WTC11 (cell line): Measurements from ENCODE around the gene CEP57. TPM values are rescaled to one million over a fixed set of nuclear protein-coding genes. Genes with fewer than 3 reads are reported as not detected.

Experiments
- ATAC-seq: fragments of 200-7000 bp; cut with Tn5 transposase; 2 replicates; pipeline ENCODE4 v1.10.0; 2021; ENCODE audit warnings: mild to moderate bottlenecking, moderate library complexity
- CTCF ChIA-PET: fragments of 300-600 bp; sonication (Branson Sonifier 250); formaldehyde crosslinking; loops from one replicate; lab custom pipeline; 2021; ENCODE audit warnings: antibody characterized with exemption; lab: Charles Lee
- POLR2A ChIA-PET: fragments of 350-600 bp; sonication (Branson Sonifier 250); formaldehyde crosslinking; loops from one replicate; lab custom pipeline; 2021; ENCODE audit warnings: antibody characterized with exemption; lab: Charles Lee
- DNase-seq: peaks from one replicate; pipeline ENCODE4 v3.0.0; 2021; ENCODE audit warnings: low spot score
- H3K27ac Mint-ChIP-seq: 2 replicates; pipeline ENCODE4 v1.8.0; 2021; ENCODE audit warnings: mixed read lengths
- H3K27me3 Mint-ChIP-seq: 2 replicates; pipeline ENCODE4 v1.8.0; 2021; ENCODE audit warnings: low read depth, mild to moderate bottlenecking, moderate library complexity, mixed read lengths
- H3K36me3 Mint-ChIP-seq: 2 replicates; pipeline ENCODE4 v1.8.0; 2021; ENCODE audit warnings: mixed read lengths
- H3K4me1 Mint-ChIP-seq: 2 replicates; pipeline ENCODE4 v1.8.0; 2022; ENCODE audit warnings: mixed read lengths
- H3K4me3 Mint-ChIP-seq: 2 replicates; pipeline ENCODE4 v1.8.0; 2021; ENCODE audit warnings: mild to moderate bottlenecking, moderate library complexity, mixed read lengths
- H3K9me3 Mint-ChIP-seq: 2 replicates; pipeline ENCODE4 v1.8.0; 2021; ENCODE audit warnings: mixed read lengths
- CREM ChIP-seq: sonication (generic); formaldehyde crosslinking; IDR thresholded peaks from 2 replicates; pipeline ENCODE4 v1.8.1; 2022; ENCODE audit warnings: mild to moderate bottlenecking, missing genetic modification reagents, moderate library complexity
- ESRRA ChIP-seq: sonication (generic); formaldehyde crosslinking; IDR thresholded peaks from 2 replicates; pipeline ENCODE4 v1.8.1; 2022; ENCODE audit warnings: mild to moderate bottlenecking, missing genetic modification reagents, borderline replicate concordance
- ETV6 ChIP-seq: sonication (generic); formaldehyde crosslinking; IDR thresholded peaks from 2 replicates; pipeline ENCODE4 v1.8.1; 2022; ENCODE audit warnings: mild to moderate bottlenecking, missing genetic modification reagents
- FOXJ3 ChIP-seq: sonication (generic); formaldehyde crosslinking; IDR thresholded peaks from 2 replicates; pipeline ENCODE4 v1.9.0; 2021; ENCODE audit warnings: missing genetic modification reagents, mild to moderate bottlenecking, borderline replicate concordance
- FOXK1 ChIP-seq: sonication (generic); formaldehyde crosslinking; IDR thresholded peaks from 2 replicates; pipeline ENCODE4 v1.8.0; 2022; ENCODE audit warnings: mild to moderate bottlenecking, moderate library complexity, missing genetic modification reagents
- GABPB1 ChIP-seq: sonication (generic); formaldehyde crosslinking; IDR thresholded peaks from 2 replicates; pipeline ENCODE4 v1.8.1; 2023; ENCODE audit warnings: mild to moderate bottlenecking, missing genetic modification reagents
- KAT7 ChIP-seq: sonication (generic); formaldehyde crosslinking; IDR thresholded peaks from 2 replicates; pipeline ENCODE4 v1.8.1; 2023; ENCODE audit warnings: missing genetic modification reagents, mild to moderate bottlenecking, borderline replicate concordance
- MYBL2 ChIP-seq: sonication (generic); formaldehyde crosslinking; IDR thresholded peaks from 2 replicates; pipeline ENCODE4 v1.8.1; 2023; ENCODE audit warnings: mild to moderate bottlenecking, moderate library complexity, missing genetic modification reagents
- NFYB ChIP-seq: sonication (generic); formaldehyde crosslinking; conservative IDR thresholded peaks from 2 replicates; pipeline ENCODE4 v1.8.0; 2022; ENCODE audit warnings: low read depth, missing genetic modification reagents
- NR1H2 ChIP-seq: sonication (generic); formaldehyde crosslinking; IDR thresholded peaks from 2 replicates; pipeline ENCODE4 v1.9.0; 2021; ENCODE audit warnings: mild to moderate bottlenecking, moderate library complexity, missing genetic modification reagents
- NR2C2 ChIP-seq: sonication (generic); formaldehyde crosslinking; IDR thresholded peaks from 2 replicates; pipeline ENCODE4 v1.8.0; 2022; ENCODE audit warnings: mild to moderate bottlenecking, missing genetic modification reagents
- OVOL2 ChIP-seq: fragments of 250-450 bp; sonication (Bioruptor Pico); IDR thresholded peaks from 2 replicates; pipeline ENCODE4 v1.9.0; 2021; ENCODE audit warnings: mild to moderate bottlenecking, borderline replicate concordance
- RELA ChIP-seq: sonication (generic); formaldehyde crosslinking; IDR thresholded peaks from 2 replicates; pipeline ENCODE4 v1.8.1; 2022; ENCODE audit warnings: missing genetic modification reagents, mild to moderate bottlenecking, borderline replicate concordance
- SMAD3 ChIP-seq: sonication (generic); formaldehyde crosslinking; IDR thresholded peaks from 2 replicates; pipeline ENCODE4 v1.8.0; 2022; ENCODE audit warnings: missing genetic modification reagents, mild to moderate bottlenecking, borderline replicate concordance
- SP1 ChIP-seq: sonication (generic); formaldehyde crosslinking; conservative IDR thresholded peaks from 2 replicates; pipeline ENCODE4 v1.8.1; 2022; ENCODE audit warnings: missing genetic modification reagents
- ZBTB21 ChIP-seq: sonication (generic); formaldehyde crosslinking; IDR thresholded peaks from 2 replicates; pipeline ENCODE4 v1.8.1; 2023; ENCODE audit warnings: mild to moderate bottlenecking, missing genetic modification reagents, borderline replicate concordance
- ZNF671 ChIP-seq: fragments of 250-450 bp; sonication (Bioruptor Pico); IDR thresholded peaks from 2 replicates; pipeline ENCODE4 v1.8.0; 2021; ENCODE audit warnings: mild to moderate bottlenecking
- total RNA-seq: library from RNA; stranded (reverse); gene quantifications from 3 replicates; pipeline ENCODE4 v1.2.3, GENCODE V29; 2021
- TF ChIP-seq, protein P1 (sequence below): fragments of 250-450 bp; sonication (Bioruptor Pico); IDR thresholded peaks from 2 replicates; pipeline ENCODE4 v2.1.2; 2022; ENCODE audit warnings: mild to moderate bottlenecking, moderate library complexity
- TF ChIP-seq, protein P2 (sequence below): sonication (generic); formaldehyde crosslinking; IDR thresholded peaks from 2 replicates; pipeline ENCODE4 v1.8.1; 2022; ENCODE audit warnings: mild to moderate bottlenecking, moderate library complexity, missing genetic modification reagents
- TF ChIP-seq, protein P3 (sequence below): sonication (generic); formaldehyde crosslinking; IDR thresholded peaks from 2 replicates; pipeline ENCODE4 v1.8.1; 2022; ENCODE audit warnings: mild to moderate bottlenecking, missing genetic modification reagents, moderate library complexity, borderline replicate concordance
- TF ChIP-seq, protein P4 (sequence below): sonication (generic); formaldehyde crosslinking; IDR thresholded peaks from 2 replicates; pipeline ENCODE4 v1.8.1; 2023; ENCODE audit warnings: mild to moderate bottlenecking, missing genetic modification reagents, moderate library complexity
- TF ChIP-seq, protein P5 (sequence below): sonication (generic); formaldehyde crosslinking; conservative IDR thresholded peaks from 2 replicates; pipeline ENCODE4 v1.8.1; 2023; ENCODE audit warnings: mild to moderate bottlenecking, low read depth, missing genetic modification reagents, moderate library complexity
- TF ChIP-seq, protein P6 (sequence below): sonication (generic); formaldehyde crosslinking; IDR thresholded peaks from 2 replicates; pipeline ENCODE4 v1.8.1; 2022; ENCODE audit warnings: low read depth, mild to moderate bottlenecking, moderate library complexity, missing genetic modification reagents, borderline replicate concordance
- TF ChIP-seq, protein P7 (sequence below): sonication (generic); formaldehyde crosslinking; IDR thresholded peaks from 2 replicates; pipeline ENCODE4 v1.8.0; 2023; ENCODE audit warnings: mild to moderate bottlenecking, missing genetic modification reagents

CEP57 gene
- total RNA-seq, 1 experiment from 2014 or later = 70.7 TPM

DNA sequence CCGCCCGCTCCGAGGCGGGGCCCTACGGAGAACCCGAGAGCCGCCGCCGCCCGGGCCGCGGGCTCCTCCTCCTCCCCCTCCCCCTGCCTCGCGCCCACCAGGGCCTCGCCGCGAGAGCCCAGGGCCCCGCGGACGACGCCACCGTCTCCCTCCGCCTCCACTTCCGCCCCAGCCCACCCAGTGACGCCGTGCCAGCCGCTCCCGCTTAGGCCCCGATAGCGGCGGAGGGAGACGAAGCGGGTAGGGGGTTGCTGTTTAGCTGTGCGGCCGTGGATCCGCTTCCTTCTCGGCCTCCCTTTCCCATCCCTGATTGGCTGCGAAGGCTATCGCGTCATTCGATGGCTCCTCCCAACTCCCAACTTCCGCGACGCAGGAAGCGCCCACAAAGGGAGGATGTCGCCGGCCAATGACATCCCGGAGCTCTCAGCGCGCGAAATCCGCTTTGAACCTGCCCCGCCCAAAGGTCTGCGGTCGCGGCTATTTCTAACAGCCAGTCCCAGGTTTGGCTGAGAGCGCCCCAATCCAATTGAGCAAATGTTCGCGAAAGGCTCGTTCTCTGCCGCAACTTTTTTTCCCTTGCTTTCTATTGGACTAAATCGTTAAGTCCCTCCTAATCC lies 684 bp upstream of the CEP57 start, which contains the start of gene FAM76B:
Gene FAM76B (minus strand): TSS at position 277 of the 617 bp plus-strand sequence. CDS start 304 bp downstream, outside the sequence.
- no peaks in the 10 kb centered on the region for H3K27me3 Mint-ChIP-seq
- peaks cover 29% of the 10 kb centered on the region for H3K36me3 Mint-ChIP-seq
- POLR2A ChIA-PET = interaction anchor here (0.8 to 3.7 kb wide), 7 partner anchors 21 to 723 kb away, joined by 3 to 25 read pairs (median 5); partner anchors contain the start of genes CCDC82, JRKL, SESN3 and SRSF8
- CTCF ChIA-PET = interaction anchor here (1.3 to 1.8 kb wide), 5 partner anchors 47 to 722 kb away, joined by 3 to 10 read pairs (median 5); partner anchors contain the start of gene MAML2
- H3K4me3 Mint-ChIP-seq = peak within 1 kb of the TSS; percentile 99
- no peaks in the 10 kb centered on the region for H3K9me3 Mint-ChIP-seq
- peaks cover 31% of the 10 kb centered on the region for H3K4me1 Mint-ChIP-seq
- ATAC-seq (peak; percentile 80), DNase-seq (peak; percentile 97)
- H3K27ac Mint-ChIP-seq = peak within 1 kb of the TSS; percentile 100
- peak; percentile 84 for TF ChIP-seq GABPB1
- no peak for TF ChIP-seq OVOL2 (CRISPR knock-in tag)
- TF ChIP-seq, protein P1, sequence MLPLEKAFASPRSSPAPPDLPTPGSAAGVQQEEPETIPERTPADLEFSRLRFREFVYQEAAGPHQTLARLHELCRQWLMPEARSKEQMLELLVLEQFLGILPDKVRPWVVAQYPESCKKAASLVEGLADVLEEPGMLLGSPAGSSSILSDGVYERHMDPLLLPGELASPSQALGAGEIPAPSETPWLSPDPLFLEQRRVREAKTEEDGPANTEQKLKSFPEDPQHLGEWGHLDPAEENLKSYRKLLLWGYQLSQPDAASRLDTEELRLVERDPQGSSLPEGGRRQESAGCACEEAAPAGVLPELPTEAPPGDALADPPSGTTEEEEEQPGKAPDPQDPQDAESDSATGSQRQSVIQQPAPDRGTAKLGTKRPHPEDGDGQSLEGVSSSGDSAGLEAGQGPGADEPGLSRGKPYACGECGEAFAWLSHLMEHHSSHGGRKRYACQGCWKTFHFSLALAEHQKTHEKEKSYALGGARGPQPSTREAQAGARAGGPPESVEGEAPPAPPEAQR = no peak
- TF ChIP-seq, protein P2, sequence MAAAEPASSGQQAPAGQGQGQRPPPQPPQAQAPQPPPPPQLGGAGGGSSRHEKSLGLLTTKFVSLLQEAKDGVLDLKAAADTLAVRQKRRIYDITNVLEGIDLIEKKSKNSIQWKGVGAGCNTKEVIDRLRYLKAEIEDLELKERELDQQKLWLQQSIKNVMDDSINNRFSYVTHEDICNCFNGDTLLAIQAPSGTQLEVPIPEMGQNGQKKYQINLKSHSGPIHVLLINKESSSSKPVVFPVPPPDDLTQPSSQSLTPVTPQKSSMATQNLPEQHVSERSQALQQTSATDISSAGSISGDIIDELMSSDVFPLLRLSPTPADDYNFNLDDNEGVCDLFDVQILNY (CRISPR knock-in tag) = peak; percentile 92; the same call in 1 of the 2 replicates
- TF ChIP-seq, protein P3, sequence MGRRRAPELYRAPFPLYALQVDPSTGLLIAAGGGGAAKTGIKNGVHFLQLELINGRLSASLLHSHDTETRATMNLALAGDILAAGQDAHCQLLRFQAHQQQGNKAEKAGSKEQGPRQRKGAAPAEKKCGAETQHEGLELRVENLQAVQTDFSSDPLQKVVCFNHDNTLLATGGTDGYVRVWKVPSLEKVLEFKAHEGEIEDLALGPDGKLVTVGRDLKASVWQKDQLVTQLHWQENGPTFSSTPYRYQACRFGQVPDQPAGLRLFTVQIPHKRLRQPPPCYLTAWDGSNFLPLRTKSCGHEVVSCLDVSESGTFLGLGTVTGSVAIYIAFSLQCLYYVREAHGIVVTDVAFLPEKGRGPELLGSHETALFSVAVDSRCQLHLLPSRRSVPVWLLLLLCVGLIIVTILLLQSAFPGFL (CRISPR knock-in tag) = peak; percentile 86; the same call in 1 of the 2 replicates
- TF ChIP-seq NFYB (CRISPR knock-in tag) = peak; percentile 67
- TF ChIP-seq, protein P4, sequence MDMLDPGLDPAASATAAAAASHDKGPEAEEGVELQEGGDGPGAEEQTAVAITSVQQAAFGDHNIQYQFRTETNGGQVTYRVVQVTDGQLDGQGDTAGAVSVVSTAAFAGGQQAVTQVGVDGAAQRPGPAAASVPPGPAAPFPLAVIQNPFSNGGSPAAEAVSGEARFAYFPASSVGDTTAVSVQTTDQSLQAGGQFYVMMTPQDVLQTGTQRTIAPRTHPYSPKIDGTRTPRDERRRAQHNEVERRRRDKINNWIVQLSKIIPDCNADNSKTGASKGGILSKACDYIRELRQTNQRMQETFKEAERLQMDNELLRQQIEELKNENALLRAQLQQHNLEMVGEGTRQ (CRISPR knock-in tag) = no peak
- TF ChIP-seq RELA = no peak
- TF ChIP-seq, protein P5, sequence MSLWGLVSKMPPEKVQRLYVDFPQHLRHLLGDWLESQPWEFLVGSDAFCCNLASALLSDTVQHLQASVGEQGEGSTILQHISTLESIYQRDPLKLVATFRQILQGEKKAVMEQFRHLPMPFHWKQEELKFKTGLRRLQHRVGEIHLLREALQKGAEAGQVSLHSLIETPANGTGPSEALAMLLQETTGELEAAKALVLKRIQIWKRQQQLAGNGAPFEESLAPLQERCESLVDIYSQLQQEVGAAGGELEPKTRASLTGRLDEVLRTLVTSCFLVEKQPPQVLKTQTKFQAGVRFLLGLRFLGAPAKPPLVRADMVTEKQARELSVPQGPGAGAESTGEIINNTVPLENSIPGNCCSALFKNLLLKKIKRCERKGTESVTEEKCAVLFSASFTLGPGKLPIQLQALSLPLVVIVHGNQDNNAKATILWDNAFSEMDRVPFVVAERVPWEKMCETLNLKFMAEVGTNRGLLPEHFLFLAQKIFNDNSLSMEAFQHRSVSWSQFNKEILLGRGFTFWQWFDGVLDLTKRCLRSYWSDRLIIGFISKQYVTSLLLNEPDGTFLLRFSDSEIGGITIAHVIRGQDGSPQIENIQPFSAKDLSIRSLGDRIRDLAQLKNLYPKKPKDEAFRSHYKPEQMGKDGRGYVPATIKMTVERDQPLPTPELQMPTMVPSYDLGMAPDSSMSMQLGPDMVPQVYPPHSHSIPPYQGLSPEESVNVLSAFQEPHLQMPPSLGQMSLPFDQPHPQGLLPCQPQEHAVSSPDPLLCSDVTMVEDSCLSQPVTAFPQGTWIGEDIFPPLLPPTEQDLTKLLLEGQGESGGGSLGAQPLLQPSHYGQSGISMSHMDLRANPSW = no peak
- no peak for TF ChIP-seq FOXJ3 (CRISPR knock-in tag)
- peak; percentile 87; the same call in 1 of the 2 replicates for TF ChIP-seq CREM (CRISPR knock-in tag)
- peak; percentile 89 for TF ChIP-seq FOXK1 (CRISPR knock-in tag)
- TF ChIP-seq ETV6 (CRISPR knock-in tag) = no peak; the same call in 1 of the 2 replicates
- TF ChIP-seq NR2C2 (CRISPR knock-in tag) = 0 out of 2 replicates have a peak, but pooled peaks have one; percentile 9
- TF ChIP-seq ZBTB21 (CRISPR knock-in tag) = peak; percentile 97
- TF ChIP-seq SP1 (CRISPR knock-in tag) = peak; percentile 93
- TF ChIP-seq, protein P6, sequence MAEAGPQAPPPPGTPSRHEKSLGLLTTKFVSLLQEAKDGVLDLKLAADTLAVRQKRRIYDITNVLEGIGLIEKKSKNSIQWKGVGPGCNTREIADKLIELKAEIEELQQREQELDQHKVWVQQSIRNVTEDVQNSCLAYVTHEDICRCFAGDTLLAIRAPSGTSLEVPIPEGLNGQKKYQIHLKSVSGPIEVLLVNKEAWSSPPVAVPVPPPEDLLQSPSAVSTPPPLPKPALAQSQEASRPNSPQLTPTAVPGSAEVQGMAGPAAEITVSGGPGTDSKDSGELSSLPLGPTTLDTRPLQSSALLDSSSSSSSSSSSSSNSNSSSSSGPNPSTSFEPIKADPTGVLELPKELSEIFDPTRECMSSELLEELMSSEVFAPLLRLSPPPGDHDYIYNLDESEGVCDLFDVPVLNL (CRISPR knock-in tag) = peak; percentile 95
- TF ChIP-seq NR1H2 (CRISPR knock-in tag) = no peak
- no peak for TF ChIP-seq ZNF671 (CRISPR knock-in tag)
- TF ChIP-seq, protein P7, sequence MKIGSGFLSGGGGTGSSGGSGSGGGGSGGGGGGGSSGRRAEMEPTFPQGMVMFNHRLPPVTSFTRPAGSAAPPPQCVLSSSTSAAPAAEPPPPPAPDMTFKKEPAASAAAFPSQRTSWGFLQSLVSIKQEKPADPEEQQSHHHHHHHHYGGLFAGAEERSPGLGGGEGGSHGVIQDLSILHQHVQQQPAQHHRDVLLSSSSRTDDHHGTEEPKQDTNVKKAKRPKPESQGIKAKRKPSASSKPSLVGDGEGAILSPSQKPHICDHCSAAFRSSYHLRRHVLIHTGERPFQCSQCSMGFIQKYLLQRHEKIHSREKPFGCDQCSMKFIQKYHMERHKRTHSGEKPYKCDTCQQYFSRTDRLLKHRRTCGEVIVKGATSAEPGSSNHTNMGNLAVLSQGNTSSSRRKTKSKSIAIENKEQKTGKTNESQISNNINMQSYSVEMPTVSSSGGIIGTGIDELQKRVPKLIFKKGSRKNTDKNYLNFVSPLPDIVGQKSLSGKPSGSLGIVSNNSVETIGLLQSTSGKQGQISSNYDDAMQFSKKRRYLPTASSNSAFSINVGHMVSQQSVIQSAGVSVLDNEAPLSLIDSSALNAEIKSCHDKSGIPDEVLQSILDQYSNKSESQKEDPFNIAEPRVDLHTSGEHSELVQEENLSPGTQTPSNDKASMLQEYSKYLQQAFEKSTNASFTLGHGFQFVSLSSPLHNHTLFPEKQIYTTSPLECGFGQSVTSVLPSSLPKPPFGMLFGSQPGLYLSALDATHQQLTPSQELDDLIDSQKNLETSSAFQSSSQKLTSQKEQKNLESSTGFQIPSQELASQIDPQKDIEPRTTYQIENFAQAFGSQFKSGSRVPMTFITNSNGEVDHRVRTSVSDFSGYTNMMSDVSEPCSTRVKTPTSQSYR (CRISPR knock-in tag) = peak; percentile 83; the same call in 1 of the 2 replicates
- TF ChIP-seq ESRRA = peak; percentile 72; the same call in 1 of the 2 replicates
- TF ChIP-seq SMAD3 (CRISPR knock-in tag) = 0 out of 2 replicates have a peak, but pooled peaks have one; percentile 21
- TF ChIP-seq MYBL2 (CRISPR knock-in tag) = peak; percentile 73; the same call in 1 of the 2 replicates
- peak; percentile 91; the same call in 1 of the 2 replicates for TF ChIP-seq KAT7 (CRISPR knock-in tag)
